MCF 10A (cell line): Measurements from ENCODE around the gene TMCO6. TPM values are rescaled to one million over a fixed set of nuclear protein-coding genes. Genes with fewer than 3 reads are reported as not detected.
"Not testable (repeated sequence)": the region's sequence is repeated elsewhere in the genome, so short reads cannot be mapped to it uniquely, and the experiment has no call there.

Source experiments
- BruUV-seq: library from RNA; stranded (reverse); fragments of 400-500 nt; replicated peaks from 2 replicates; lab custom pipeline; 2021; lab: Mats Ljungman, UMichigan
- CTCF ChIA-PET: fragments of 300-600 bp; sonication (Branson Sonifier 250); formaldehyde crosslinking; extraction: SDS; loops from one replicate; lab custom pipeline; 2021; ENCODE audit warnings: antibody characterized with exemption, inconsistent platforms; lab: Yijun Ruan, JAX
- POLR2A ChIA-PET: fragments of 300-600, 350-650 bp; sonication (Branson Sonifier 250); formaldehyde crosslinking; extraction: SDS; loops from one replicate; lab custom pipeline; 2020; ENCODE audit warnings: antibody characterized with exemption, inconsistent platforms; lab: Yijun Ruan, JAX
- DNase-seq: peaks from one replicate; pipeline ENCODE4 v3.0.0-alpha.2; 2018; ENCODE audit not compliant: unreplicated experiment
- H3K27ac Mint-ChIP-seq: one replicate; pipeline ENCODE4 v1.8.0; 2022; ENCODE audit warnings: mild to moderate bottlenecking, low read depth, mixed read lengths; ENCODE audit not compliant: unreplicated experiment
- H3K27me3 Mint-ChIP-seq: one replicate; pipeline ENCODE4 v1.8.0; 2022; ENCODE audit warnings: mixed read lengths; ENCODE audit not compliant: insufficient read depth, unreplicated experiment
- H3K36me3 Mint-ChIP-seq: one replicate; pipeline ENCODE4 v1.8.0; 2022; ENCODE audit warnings: mild to moderate bottlenecking, moderate library complexity, mixed read lengths; ENCODE audit not compliant: insufficient read depth, unreplicated experiment
- H3K4me1 Mint-ChIP-seq: one replicate; pipeline ENCODE4 v1.8.0; 2022; ENCODE audit warnings: mixed read lengths; ENCODE audit not compliant: insufficient read depth, unreplicated experiment
- H3K4me3 Mint-ChIP-seq: one replicate; pipeline ENCODE4 v1.8.0; 2022; ENCODE audit warnings: mild to moderate bottlenecking, moderate library complexity, mixed read lengths; ENCODE audit not compliant: unreplicated experiment
- H3K9me3 Mint-ChIP-seq: one replicate; pipeline ENCODE4 v1.8.0; 2022; ENCODE audit warnings: mixed read lengths; ENCODE audit not compliant: unreplicated experiment
- intact Hi-C: fragments of 100-400 bp; cut with micrococcal nuclease; formaldehyde crosslinking; loops from 2 replicates; pipeline ENCODE4 v1.14.1; 2022
- total RNA-seq: library from RNA; stranded (reverse); gene quantifications from 2 replicates; pipeline ENCODE4 v1.2.3, GENCODE V29; 2022
- TF ChIP-seq, protein P1 (sequence below): fragments of 200-600 bp; IDR thresholded peaks from one replicate; pipeline ENCODE4 v1.8.0; 2022; ENCODE audit warnings: antibody characterized with exemption, mild to moderate bottlenecking; ENCODE audit not compliant: unreplicated experiment

The TMCO6 gene
- total RNA-seq, 1 experiment from 2014 or later, result 17.2 TPM

DNA sequence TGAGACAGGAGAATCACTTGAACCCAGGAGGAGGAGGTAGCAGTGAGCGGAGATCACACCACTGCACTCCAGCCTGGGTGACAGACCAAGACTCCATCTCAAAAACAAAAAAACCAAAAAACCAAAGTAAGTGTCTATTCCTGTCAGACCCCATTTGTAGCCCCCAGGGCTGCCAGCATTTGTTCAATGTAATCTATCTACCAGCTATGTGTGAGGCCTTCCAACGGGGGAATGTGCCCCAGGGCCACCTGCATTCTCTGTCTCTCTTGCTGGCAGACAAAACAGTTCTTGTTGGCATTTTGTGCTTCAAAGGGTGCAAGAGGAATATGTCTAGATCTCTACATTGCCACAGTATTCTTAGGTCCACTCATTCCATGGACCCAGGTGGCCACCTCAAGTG lies 40.4 kb upstream of the TMCO6 start:
- no peak for DNase-seq
- H3K27ac Mint-ChIP-seq, result peak overlapping the region; percentile 51
- BruUV-seq, result no TSS peak
- TF ChIP-seq, protein P1, sequence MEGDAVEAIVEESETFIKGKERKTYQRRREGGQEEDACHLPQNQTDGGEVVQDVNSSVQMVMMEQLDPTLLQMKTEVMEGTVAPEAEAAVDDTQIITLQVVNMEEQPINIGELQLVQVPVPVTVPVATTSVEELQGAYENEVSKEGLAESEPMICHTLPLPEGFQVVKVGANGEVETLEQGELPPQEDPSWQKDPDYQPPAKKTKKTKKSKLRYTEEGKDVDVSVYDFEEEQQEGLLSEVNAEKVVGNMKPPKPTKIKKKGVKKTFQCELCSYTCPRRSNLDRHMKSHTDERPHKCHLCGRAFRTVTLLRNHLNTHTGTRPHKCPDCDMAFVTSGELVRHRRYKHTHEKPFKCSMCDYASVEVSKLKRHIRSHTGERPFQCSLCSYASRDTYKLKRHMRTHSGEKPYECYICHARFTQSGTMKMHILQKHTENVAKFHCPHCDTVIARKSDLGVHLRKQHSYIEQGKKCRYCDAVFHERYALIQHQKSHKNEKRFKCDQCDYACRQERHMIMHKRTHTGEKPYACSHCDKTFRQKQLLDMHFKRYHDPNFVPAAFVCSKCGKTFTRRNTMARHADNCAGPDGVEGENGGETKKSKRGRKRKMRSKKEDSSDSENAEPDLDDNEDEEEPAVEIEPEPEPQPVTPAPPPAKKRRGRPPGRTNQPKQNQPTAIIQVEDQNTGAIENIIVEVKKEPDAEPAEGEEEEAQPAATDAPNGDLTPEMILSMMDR, result no peak
- ChIA-PET POLR2A (interaction anchor here (1.5 to 1.9 kb wide), 2 partner anchors 9 to 31 kb away, joined by 4 to 6 read pairs; no protein-coding TSS in a partner anchor), CTCF (no interaction called here)
- H3K9me3 Mint-ChIP-seq, result no peaks in the 10 kb centered on the region
- no peak overlapping the region for H3K4me3 Mint-ChIP-seq
- H3K4me1 Mint-ChIP-seq, result peaks cover 32% of the 10 kb centered on the region
- intact Hi-C loops, result no loop called here
- no peaks in the 10 kb centered on the region for H3K27me3 Mint-ChIP-seq
- H3K36me3 Mint-ChIP-seq, result peaks cover 9% of the 10 kb centered on the region

DNA sequence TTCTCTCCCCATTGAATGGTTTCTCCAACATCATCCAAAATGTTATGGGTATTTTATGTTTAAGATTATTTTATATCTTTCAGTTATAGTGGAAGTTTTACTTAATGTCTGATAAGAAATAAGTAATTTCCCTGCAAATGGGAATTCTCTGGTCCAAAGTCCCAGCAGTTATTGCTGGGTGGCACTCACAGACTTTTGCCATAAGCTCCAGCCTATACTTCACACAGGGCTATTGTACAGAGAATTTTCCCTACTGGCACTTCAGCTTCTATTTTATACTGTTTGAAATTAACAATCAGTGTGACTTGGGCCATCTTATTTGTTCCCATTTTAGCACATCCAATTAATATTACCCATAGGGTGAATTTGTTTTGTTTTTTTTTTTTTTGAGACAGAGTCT lies 39.2 kb upstream of the TMCO6 start:
- TF ChIP-seq, protein P1, result no peak
- Mint-ChIP-seq H3K27ac (no peak overlapping the region), H3K4me3 (no peak overlapping the region), H3K4me1 (peaks cover 32% of the 10 kb centered on the region), H3K27me3 (no peaks in the 10 kb centered on the region), H3K36me3 (peaks cover 10% of the 10 kb centered on the region), H3K9me3 (no peaks in the 10 kb centered on the region)
- BruUV-seq, result no TSS peak
- intact Hi-C loops, result no loop called here
- CTCF ChIA-PET, result interaction anchor here (0.5 to 1.0 kb wide), 4 partner anchors 10 to 461 kb away, joined by 3 to 5 read pairs (median 3); no protein-coding TSS in a partner anchor
- POLR2A ChIA-PET, result interaction anchor here (0.6 to 1.9 kb wide), 5 partner anchors 11 to 62 kb away, joined by 3 to 6 read pairs (median 5); partner anchors contain the start of gene SRA1
- no peak for DNase-seq

- Mint-ChIP-seq H3K4me1 (peaks cover 34% of the 10 kb centered on the region), H3K27me3 (no peaks in the 10 kb centered on the region), H3K27ac (peak overlapping the region; percentile 99), H3K9me3 (no peaks in the 10 kb centered on the region), H3K36me3 (peaks cover 15% of the 10 kb centered on the region), H3K4me3 (peak overlapping the region; percentile 14)
- POLR2A ChIA-PET, result interaction anchor here (0.7 to 3.0 kb wide), 6 partner anchors 8 to 45 kb away, joined by 3 to 12 read pairs (median 4); partner anchors contain the start of genes IK and NDUFA2
- DNase-seq, result no peak
- BruUV-seq, result no TSS peak
- intact Hi-C loops, result no loop called here
- TF ChIP-seq, protein P1, result no peak
- CTCF ChIA-PET, result interaction anchor here (1.5 kb wide), 1 partner anchor 25 kb away, joined by 5 read pairs; no protein-coding TSS in a partner anchor
Observed at GRCh38 chr5:140602147-140602546, 37.1 kb upstream of the TMCO6 start.

GRCh38 chr5:140603446-140603698 lies 35.9 kb upstream of the TMCO6 start:
- Mint-ChIP-seq H3K4me1 (peaks cover 36% of the 10 kb centered on the region), H3K36me3 (peaks cover 15% of the 10 kb centered on the region), H3K27ac (peak overlapping the region; percentile 99)
- intact Hi-C loops, H3K4me3 Mint-ChIP-seq, BruUV-seq, H3K9me3 Mint-ChIP-seq, H3K27me3 Mint-ChIP-seq, DNase-seq: not testable (repeated sequence)
- ChIA-PET POLR2A (interaction anchor here (1.1 to 3.0 kb wide), 6 partner anchors 14 to 44 kb away, joined by 3 to 12 read pairs (median 6); partner anchors contain the start of genes IK, NDUFA2, SLC35A4 and TMCO6), CTCF (interaction anchor here (0.7 to 1.1 kb wide), 2 partner anchors 25 to 35 kb away, joined by 3 to 4 read pairs; no protein-coding TSS in a partner anchor)
